Kasumi-1 (cell line): ENCODE data around the gene GIGYF2.
A peak's percentile ranks its signal among the peaks of the same experiment; 100 is the strongest.
"Not testable (repeated sequence)": the region's sequence is repeated elsewhere in the genome, so short reads cannot be mapped to it uniquely, and the experiment has no call there.

Source experiments
- DNase-seq, 2 experiments: peaks; one replicate each; lab custom pipeline; 2025; lab: John Stamatoyannopoulos, UW

The GIGYF2 gene, protein sequence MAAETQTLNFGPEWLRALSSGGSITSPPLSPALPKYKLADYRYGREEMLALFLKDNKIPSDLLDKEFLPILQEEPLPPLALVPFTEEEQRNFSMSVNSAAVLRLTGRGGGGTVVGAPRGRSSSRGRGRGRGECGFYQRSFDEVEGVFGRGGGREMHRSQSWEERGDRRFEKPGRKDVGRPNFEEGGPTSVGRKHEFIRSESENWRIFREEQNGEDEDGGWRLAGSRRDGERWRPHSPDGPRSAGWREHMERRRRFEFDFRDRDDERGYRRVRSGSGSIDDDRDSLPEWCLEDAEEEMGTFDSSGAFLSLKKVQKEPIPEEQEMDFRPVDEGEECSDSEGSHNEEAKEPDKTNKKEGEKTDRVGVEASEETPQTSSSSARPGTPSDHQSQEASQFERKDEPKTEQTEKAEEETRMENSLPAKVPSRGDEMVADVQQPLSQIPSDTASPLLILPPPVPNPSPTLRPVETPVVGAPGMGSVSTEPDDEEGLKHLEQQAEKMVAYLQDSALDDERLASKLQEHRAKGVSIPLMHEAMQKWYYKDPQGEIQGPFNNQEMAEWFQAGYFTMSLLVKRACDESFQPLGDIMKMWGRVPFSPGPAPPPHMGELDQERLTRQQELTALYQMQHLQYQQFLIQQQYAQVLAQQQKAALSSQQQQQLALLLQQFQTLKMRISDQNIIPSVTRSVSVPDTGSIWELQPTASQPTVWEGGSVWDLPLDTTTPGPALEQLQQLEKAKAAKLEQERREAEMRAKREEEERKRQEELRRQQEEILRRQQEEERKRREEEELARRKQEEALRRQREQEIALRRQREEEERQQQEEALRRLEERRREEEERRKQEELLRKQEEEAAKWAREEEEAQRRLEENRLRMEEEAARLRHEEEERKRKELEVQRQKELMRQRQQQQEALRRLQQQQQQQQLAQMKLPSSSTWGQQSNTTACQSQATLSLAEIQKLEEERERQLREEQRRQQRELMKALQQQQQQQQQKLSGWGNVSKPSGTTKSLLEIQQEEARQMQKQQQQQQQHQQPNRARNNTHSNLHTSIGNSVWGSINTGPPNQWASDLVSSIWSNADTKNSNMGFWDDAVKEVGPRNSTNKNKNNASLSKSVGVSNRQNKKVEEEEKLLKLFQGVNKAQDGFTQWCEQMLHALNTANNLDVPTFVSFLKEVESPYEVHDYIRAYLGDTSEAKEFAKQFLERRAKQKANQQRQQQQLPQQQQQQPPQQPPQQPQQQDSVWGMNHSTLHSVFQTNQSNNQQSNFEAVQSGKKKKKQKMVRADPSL (N-terminal part only)

DNA sequence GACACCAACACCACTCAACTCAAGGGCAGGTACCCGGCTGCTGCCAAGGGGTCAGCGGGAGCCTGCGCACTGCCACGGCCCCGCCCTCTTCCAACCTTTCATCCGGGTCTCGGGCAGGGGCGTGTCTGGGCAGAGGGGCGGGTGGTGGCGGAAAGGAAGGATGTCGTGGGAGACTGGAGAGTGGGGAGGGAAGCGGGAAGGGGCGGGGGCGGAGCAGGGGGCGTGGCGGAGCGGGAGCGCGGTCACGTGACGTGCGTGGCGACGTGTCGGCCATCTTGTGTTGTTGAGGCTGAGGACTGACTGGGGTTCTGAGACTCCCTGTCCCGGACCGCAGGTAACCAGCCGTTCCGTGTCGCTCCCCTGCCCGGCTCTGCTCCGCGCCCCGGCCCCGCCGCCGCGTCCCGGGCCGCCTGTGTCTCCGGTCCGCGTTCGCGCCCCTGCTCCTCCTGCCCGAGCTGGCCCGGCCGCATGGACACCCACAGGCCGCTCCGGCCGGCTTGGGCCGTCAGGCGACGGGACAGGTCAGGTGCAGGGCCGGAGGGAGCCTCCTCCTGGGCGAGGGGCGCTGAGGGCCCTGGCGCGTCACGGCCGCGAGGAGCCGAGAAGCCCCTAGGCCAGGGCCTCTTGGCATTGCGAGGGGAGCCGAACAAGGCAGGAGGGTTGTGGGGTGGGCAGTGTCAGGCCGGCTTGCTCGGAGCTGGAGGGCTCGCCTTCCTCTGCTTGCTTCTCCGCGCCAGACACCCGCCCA, at the start of gene GIGYF2:
GIGYF2 (plus strand) TSS at position 273 of the 748 bp plus-strand sequence. CDS start 37,867 bp downstream, outside the sequence.
- peak; percentile 78 to 85 for DNase-seq

DNA sequence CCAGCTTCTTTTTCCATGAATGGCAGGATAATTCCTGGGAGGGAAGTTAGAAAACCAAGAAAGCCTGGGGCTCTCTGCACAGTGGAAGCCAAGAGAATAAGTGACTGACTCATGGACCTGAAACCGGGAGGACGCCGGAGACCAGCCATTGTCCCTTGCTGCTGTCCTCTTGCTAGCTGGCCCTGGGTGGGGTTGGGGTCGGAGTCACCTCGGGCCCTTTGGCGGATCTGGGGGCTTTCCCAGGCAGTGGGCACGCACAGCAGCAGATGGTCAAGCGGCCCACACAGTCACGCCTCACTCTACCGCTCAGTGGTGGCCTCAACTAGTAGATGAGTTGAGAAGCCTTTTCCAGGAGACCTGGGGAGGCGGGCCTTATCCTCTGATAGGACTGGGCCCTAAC, 48.1 kb upstream of the GIGYF2 start:
- DNase-seq = no peak

DNA sequence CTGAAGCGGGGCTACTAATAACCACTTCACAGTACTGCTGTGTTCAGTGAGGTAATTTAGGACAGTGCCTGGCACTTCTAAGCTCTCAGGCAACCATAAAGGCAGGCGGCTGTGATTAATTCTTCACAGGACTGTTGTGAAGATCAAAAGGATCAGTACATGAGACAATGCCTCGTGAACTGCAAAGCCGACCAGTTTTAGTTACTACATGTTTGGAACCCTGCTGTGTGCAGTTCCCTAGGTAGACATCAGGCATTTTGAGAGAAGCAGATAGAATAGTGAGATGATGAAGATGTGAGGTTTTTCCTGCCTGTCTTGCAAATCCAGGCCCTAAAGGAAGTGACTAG, 44.7 kb upstream of the GIGYF2 start:
- no peak for DNase-seq

DNA sequence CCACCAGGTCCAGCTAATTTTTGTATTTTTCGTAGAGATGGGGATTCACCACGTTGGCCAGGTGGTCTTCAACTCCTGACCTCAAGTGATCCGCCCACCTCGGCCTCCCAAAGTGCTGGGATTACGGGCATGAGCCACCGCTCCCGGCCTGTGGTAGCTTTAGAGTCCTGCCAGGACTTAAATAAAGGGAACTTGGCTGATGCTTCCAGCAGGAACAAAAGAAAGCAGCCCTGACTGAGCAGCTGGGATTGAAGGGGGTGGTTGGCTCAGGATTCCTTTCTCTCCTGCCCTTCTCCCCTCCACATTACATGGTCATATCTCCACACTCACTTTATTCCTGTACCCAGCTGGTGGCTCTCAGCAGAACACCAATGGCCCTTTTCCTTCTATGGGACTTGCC, 43.7 kb upstream of the GIGYF2 start:
- no peak for DNase-seq

DNA sequence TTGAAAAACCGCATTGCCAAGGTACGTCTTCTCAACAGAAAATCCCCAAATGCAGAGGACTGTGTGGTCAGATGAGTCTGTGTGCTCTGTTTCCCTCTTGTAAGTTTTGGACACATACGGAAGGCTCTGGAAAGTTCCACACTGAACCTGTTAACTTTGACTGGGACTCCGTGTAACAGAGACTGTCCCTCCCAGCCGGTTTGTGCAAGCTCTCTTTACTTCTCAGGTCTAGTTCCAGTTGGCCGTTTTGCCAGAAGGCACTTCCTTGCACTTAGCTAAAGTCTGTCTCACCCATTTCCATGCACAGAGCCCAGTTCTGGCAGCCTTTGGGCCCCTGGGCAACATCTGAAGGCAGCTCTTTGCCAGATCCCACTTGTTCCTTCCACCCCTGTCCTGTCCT, 41.7 kb upstream of the GIGYF2 start:
- DNase-seq = no peak

DNA sequence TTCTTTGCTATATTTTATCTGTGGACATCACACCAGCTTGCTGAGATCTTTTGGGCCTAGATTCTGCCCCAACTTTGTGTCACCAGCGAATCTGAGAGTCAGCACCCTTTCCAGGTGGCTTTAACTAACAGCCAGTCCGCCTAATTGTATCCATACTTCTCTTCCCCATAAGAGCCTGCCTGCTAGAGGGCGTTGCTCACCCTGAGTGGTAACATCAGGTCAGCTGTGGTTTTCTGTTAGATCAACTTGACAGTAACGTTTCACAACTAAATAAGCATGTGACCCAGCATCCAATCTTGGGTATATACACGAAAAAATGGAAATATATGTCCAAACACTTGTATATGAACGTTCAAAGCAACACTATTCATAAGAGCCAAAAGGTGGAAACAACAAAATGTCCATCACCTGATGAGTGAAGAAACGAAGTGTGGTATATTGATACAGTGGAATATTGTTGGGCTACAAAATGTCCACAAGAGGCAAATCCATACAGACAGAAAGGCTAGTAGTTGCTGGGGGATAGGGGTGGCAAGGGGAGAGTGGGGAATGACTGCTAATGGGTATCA, 38.8 kb upstream of the GIGYF2 start:
- DNase-seq = peak; percentile 25 to 31

DNA sequence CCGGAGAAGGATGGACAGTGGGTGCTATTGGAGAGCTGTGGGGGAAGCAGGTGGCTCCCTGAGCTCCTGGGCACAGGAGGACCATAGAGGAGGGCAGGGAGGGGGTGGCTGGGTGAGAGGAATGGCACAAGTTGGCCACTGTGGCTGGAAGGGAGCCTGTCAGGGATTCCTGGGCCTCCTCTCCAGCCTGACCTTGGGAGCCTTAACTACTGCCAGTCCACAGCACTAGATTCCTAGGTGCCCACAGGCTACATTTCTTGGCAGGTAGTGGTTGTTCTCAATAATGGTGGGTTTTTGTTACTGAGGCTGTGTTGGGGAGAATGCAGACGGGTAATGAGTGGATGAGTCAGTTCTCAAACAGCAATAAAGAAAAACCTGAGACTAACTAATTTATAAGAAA, 37.8 kb upstream of the GIGYF2 start:
- DNase-seq = no peak

DNA sequence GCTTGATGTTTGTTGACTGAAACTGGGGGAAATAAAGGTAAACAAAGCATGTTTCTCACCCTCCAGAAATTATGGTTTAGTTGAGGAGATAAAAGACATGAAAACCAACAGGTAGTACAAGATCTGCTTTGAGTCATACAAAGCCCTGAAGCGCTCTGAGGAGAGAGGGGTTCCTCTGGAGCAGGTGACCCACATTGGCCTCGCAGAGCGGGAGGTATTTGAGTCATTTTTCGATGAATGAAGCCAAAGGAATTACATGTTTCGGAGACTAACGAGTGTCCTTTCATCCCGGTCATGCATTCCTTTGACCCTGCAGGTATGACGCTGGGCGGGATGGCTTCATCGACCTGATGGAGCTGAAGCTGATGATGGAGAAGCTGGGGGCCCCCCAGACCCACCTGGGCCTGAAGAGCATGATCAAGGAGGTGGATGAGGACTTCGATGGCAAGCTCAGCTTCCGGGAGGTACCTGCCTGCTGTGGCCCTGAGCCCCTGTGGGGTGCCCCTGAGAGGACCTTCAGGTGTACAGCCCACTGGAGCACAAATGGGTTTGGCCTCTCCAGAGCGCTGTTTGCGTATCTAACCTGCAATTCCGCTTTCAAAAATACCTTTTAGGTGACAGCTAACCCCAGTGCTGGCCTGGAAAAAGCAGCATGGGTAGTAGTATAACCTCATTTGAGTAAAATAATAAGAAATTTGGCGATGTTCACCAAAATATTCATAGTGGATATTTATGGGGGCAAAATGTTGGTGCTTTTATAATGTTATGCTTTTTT, 34.5 kb upstream of the GIGYF2 start:
- DNase-seq = no peak

DNA sequence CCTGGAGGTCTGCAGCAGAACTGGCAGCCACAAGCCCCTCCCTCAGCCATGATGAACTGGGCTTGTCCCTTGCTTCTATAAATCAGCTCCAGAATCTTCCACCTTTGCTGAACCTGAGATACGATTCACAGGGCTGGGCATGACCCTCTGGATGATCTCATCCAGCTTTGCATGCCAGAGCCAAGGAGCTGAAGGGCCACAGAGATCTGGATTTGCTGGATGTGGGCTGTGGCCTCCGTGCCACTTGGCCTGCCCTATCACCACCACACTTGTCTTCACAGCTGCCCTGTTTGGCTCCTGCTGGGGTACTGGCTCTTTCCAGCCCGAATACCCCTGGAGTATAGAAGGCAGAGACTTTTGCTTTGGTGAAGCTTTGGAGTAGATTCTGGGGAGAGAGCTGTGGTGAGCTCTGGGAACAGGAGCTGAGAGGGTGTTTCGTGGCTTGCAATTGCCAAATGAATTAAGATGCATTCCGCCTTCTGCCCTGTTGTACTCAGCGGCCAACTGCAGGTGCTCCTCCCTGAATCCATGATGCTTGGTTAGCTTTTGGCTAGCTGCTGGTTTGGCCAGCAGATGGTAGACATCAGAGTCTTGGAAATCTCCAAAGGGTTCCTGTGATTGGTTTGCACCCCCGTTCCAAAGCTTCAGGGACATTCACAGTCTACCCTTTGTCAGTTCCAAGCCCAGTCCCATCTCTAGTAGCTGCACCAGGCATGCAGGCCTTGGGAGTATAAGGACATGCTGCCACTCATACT, 30.9 kb upstream of the GIGYF2 start:
- DNase-seq = no peak

DNA sequence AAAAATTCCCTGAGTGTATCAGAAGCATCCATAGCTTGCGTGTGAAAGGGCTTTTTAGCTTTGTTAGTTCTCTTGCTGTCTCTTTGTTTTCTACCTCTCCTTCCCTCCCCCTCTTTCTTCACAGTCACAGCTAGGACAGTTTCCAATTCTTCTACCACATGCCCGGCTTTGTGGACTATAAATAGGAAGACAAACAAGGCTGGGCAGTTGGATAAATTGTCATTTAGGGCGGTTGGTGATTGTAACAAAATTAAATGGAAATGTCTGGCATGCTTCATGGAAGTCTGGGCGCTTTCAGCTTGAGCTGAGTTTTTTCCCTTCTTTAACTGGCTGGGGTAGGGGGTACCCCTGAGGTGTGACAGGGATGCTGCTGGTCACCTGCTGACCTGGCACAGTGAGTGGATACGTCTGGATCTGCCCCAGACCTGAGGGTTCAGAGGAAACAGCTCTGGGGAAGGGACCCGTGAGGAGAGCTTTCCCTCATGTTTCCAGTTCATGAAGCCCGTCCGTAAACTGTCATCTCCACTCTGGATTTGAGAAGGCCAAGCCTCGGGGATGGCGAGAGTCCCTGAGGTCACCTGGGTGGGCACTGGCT, 29.0 kb upstream of the GIGYF2 start:
- no peak for DNase-seq

DNA sequence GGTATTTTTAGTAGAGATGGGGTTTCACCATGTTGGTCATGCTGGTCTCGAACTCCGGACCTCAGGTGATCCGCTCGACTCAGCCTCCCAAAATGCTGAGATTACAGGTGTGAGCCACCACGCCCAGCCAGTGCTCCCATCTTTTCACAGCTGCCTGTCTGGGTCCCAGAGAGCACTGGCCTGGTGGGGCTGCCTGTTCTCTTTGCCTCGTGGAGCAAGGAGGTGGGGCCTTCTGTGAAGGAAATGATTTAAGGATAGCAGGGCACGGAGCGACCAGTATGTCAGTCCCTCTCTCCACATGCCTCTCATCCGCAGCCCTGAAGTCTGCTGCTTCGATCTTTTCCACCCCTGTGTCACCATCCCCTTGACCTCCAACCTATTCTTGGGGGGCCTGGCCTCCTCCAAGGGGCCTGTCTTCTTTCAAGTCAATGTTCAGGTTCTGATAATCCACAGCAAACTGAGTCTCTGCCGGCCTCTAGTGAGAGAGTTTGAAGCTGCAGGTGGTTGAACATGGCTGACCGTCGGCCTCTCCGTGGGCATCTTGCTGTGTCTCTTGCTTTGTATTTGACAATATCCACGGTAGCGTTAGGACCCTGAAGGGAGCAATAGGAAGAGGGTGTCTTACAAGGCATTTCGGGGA, 28.2 kb upstream of the GIGYF2 start:
- DNase-seq = no peak

DNA sequence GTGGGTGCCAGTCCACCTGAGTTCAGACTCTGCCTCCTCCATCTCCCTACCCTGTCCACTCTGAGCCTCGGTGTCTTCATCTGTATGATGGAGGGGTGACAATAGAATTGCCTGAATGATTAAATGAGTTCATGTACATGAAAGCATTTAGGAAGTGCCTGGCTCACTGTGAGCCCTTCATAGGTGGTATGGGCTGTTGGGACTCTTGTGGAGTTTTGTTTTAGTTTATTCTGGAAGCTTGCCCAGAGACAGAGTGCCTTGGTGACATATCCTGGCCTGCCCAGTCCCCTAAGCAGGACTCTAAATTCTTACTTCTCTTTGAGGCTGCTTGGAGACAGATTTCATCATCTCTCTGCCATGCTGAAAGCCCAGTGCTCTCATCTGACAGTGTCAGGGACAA, 24.5 kb upstream of the GIGYF2 start:
- DNase-seq = no peak

DNA sequence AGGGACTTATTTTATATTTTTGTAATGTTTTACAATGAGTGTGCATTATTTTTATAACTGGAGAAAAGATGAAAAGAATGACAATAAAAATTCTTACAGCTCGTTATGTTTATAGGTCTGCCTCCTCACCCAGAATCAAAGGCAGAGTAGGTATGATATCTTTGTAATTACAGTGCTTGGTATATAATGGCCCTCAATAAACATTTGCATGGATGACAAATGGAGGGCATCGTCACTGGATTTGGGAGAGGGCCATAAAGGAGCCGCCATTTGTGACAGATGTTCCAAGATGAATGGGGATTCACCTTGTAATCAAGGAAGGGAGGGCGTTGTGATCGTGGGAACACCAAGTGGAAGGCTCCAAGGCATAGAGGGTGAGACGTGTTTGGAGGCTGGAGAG, 22.6 kb upstream of the GIGYF2 start:
- DNase-seq = no peak

DNA sequence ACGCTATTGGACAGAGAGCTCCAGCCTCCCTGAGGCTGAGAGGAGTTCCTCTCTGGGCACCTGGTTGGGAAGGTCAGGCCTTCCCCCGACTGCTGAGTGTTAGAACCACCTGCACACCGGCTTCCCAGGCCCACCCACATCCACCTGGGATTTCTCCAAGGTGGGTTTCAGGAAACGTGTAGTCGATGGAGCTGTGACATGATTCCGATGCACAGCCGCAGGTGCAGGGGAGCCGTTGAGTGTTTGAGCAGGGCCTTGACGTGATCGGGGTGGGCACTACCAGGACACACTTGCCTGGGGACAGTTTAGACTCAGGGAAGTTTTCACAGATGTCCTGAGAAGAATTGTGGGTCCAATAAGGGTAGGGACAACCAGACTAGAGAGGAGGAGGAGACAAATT, 21.8 kb upstream of the GIGYF2 start:
- DNase-seq = no peak

DNA sequence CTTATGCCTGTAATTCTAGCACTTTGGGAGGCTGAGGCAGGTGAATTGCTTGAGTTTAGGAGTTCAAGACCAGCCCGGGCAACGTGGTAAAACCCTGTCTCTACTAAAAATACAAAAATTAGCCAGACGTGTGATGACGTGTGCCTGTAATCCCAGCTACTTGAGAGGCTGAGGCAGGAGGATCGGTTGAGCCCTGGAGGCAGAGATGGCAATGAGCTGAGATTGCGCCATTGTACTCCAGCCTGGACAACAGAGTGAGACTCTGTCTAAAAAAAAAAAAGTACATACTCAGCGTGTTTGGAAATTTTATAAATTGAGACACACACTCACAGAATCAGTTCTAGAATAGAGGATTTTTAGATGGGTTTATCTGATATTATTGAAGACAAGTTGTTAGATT, 17.1 kb upstream of the GIGYF2 start:
- no peak for DNase-seq

DNA sequence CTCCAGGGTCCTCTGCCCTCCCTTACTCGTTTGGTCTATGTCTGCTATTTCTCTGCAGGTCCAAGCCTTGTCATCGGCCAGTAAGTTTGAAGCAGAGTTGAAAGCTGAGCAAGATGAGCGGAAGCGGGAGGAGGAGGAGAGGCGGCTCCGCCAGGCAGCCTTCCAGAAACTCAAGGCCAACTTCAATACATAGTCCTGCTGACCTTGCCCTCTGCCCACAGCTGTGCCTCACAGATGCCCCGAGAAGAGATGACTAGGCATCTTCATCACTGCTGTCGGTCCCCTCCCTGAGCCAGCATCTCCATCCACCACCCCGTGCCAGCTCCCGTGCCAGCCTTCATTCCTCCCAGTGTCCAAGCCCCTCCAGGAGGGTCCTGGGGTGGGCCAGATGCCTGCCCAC, 15.6 kb upstream of the GIGYF2 start:
- no peak for DNase-seq

DNA sequence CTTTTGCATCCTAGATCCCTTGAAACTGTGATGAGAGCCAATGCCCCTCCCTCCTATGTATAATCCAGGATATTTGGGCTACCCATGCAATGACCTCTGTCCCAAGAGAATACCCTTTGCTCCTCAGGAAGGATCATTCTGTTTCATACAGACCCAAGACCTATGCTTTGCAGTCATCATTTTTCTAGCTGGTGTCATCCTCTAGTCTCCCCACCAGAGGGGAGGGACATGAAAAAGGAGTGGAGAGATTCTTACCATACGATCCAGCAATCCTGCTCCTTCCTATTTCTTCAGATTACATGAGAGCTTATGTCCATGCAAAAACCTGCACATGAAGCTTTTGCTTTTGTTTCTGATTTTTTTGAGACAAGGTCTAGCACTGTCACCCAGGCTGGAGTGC, 13.8 kb upstream of the GIGYF2 start:
- DNase-seq = no peak

DNA sequence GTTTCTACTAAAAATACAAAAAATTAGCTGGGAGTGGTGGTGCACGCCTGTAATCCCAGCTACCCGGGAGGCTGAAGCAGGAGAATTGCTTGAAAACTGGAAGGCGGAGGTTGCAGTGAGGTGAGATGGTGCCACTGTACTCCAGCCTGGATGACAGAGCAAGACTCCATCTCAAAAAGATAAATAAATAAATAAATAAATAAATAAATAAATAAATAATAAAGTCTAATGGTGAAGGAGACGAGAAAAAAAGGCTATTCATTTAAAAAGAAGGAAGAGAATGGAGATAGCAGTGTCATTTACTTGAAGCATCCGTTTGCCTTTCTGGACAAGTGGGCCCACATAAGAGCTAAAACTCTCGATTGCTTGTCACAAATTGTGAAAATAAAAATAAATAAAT, 11.7 kb upstream of the GIGYF2 start:
- DNase-seq = not testable (repeated sequence)
